ENCODE results near the gene NRP1.

DNA sequence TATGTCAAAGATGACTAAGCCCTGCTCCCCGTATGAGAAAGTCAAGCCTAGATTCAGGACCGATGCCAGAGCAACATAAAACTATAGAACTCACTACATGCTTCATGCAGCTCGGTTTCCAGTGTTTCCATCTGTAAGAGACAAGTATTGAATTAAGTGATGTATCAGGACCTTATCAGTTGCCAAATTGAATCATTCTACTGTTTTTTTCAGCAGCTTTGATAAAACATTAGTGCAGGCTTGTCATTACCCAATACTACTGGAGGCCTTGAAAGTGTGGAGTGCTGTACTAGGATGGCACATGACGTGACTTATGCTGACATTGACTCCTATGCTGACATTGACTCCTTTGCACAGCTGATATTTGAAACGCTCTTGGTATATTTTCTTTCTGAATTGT lies 10.8 kb upstream of the NRP1 start:
- TF ChIP-seq, protein P1, sequence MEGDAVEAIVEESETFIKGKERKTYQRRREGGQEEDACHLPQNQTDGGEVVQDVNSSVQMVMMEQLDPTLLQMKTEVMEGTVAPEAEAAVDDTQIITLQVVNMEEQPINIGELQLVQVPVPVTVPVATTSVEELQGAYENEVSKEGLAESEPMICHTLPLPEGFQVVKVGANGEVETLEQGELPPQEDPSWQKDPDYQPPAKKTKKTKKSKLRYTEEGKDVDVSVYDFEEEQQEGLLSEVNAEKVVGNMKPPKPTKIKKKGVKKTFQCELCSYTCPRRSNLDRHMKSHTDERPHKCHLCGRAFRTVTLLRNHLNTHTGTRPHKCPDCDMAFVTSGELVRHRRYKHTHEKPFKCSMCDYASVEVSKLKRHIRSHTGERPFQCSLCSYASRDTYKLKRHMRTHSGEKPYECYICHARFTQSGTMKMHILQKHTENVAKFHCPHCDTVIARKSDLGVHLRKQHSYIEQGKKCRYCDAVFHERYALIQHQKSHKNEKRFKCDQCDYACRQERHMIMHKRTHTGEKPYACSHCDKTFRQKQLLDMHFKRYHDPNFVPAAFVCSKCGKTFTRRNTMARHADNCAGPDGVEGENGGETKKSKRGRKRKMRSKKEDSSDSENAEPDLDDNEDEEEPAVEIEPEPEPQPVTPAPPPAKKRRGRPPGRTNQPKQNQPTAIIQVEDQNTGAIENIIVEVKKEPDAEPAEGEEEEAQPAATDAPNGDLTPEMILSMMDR (IDR thresholded peaks at IDR 0.05) = no peak
- TF ChIP-seq POLR2A (IDR thresholded peaks at IDR 0.05) = no peak
- TF ChIP-seq EP300 (IDR thresholded peaks at IDR 0.05) = no peak
